Naive thymus-derived CD8-positive, alpha-beta T cell (primary cell): ENCODE results near the gene TDRD12. TPM values are rescaled to one million over a fixed set of nuclear protein-coding genes. Genes with fewer than 3 reads are reported as not detected.

Source experiments
- polyA plus RNA-seq, 3 donors: library from polyadenylated mRNA; unstranded; fragments of 300-500 nt; fragmentation: Illumina TruSeq; gene quantifications; one replicate each; pipeline ENCODE4 v1.2.3, GENCODE V29; 2021
- total RNA-seq, 8 experiments: library from RNA in 2 of 8; stranded (reverse) in 2 of 8; gene quantifications; one replicate each; pipeline ENCODE4 v1.2.3 and lab custom pipeline; 2021 to 2026

TDRD12 gene
- total and polyA plus RNA-seq, 5 experiments from 2014 or later = 0.06 to 0.70 (median 0.18) TPM

Other genes starting within 250 kb of the TDRD12 start
- gene PDCD5, start 138.6 kb upstream of the TDRD12 start, total RNA-seq = 10 to 100 TPM; 58.9 to 60.7 TPM
- 100 to 1,000 TPM in 2 of 3 donors, 10 to 100 TPM in 1; 99.5 to 117 (median 109) TPM for gene PDCD5, start 138.6 kb upstream of the TDRD12 start, polyA plus RNA-seq
- 10 to 100 TPM; 34.1 to 34.2 TPM for gene ANKRD27, start 44.6 kb upstream of the TDRD12 start, total RNA-seq
- gene ANKRD27, start 44.6 kb upstream of the TDRD12 start, polyA plus RNA-seq = 10 to 100 TPM in 2 of 3 donors, 1 to 10 TPM in 1; 9.0 to 17.1 (median 12.1) TPM
- gene RGS9BP, start 43.9 kb upstream of the TDRD12 start, total RNA-seq = under 1 TPM; 0.16 to 0.36 TPM
- gene RGS9BP, start 43.9 kb upstream of the TDRD12 start, polyA plus RNA-seq = under 1 TPM; 0.19 to 0.23 (median 0.20) TPM
- 10 to 100 TPM; 11.2 to 11.5 TPM for gene NUDT19, start 27.9 kb upstream of the TDRD12 start, total RNA-seq
- gene NUDT19, start 27.9 kb upstream of the TDRD12 start, polyA plus RNA-seq = 1 to 10 TPM; 2.5 to 2.7 (median 2.5) TPM
- gene SLC7A9, start 150.0 kb downstream of the TDRD12 start, total RNA-seq = 1 to 10 TPM in 1 of 2 experiments, under 1 TPM in 1; 0.93 to 1.5 TPM
- gene SLC7A9, start 150.0 kb downstream of the TDRD12 start, polyA plus RNA-seq = not detected